Gastroesophageal sphincter (tissue), 2 donors: Measurements from ENCODE around the gene MAST1.

Source experiments
- POLR2A ChIP-seq, 2 donors: fragments of 450-650 bp; IDR thresholded peaks; one replicate each; pipeline ENCODE4 v1.6.1; 2017; ENCODE audit warnings: antibody characterized with exemption in 2 of 2, mild to moderate bottlenecking in 2 of 2, moderate library complexity in 1 of 2
- POLR2AphosphoS5 ChIP-seq: sonication (generic); formaldehyde crosslinking; IDR thresholded peaks from one replicate; pipeline ENCODE4 v1.6.1; 2017; ENCODE audit warnings: antibody characterized with exemption

DNA sequence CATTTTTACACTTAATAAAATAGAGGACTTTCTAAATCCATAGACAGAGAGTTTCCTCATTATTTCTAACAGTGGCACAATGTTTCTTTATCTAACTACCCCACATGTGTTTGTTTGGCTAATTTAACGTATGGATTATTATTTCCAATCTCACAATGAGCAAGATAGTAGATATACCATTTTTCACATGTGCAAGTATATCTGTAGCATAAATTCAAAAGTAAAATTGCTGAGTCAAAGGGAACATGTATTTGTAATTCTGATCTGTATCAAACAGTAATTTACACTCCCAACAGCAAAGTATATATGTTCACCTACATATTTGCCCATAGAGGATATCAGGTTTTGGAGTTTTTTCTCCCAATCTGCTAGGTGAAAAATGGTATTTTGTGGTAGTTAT, 18.3 kb downstream of the MAST1 start:
- TF ChIP-seq POLR2AphosphoS5 (no peak), POLR2A (IDR thresholded peaks at IDR 0.05) (no peak)
